Activated CD8-positive, alpha-beta memory T cell treated with anti-CD3 and anti-CD28 coated beads for 48 hours (primary cell): ENCODE measurements around the gene ZNF282.
A peak's percentile ranks its signal among the peaks of the same experiment; 100 is the strongest.
"Not testable (repeated sequence)": the region's sequence is repeated elsewhere in the genome, so short reads cannot be mapped to it uniquely, and the experiment has no call there.

Source experiments
- DNase-seq, 3 experiments: peaks; one replicate each; pipeline ENCODE4 v3.0.0-alpha.2; 2020; ENCODE audit warnings: low read depth in 2 of 3, low spot score in 2 of 3

ZNF282 gene

GRCh38 chr7:149254181-149254858, 59.0 kb downstream of the ZNF282 start:
- no peak for DNase-seq

DNA sequence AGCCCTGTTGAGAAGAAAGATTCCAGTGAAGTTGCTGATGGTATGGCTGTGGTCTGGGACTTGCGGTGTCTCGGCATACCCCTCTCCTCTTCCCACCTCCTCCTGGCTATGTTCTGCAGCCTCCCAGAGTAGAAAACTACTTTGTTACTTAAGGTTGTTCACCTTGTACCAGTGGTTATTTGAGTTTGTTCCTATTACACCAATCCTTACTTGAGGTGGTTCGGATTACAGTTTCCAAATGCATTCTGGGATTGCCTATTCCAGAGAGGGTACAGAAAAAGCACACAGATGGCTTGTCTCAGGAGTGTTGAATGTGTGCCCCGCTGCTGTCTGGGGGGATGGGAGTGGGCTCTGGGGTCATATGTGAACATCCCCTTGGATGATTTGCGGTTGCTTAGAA, 59.8 kb downstream of the ZNF282 start:
- no peak for DNase-seq

GRCh38 chr7:149256568-149256967, 61.2 kb downstream of the ZNF282 start:
- DNase-seq: no peak

DNA sequence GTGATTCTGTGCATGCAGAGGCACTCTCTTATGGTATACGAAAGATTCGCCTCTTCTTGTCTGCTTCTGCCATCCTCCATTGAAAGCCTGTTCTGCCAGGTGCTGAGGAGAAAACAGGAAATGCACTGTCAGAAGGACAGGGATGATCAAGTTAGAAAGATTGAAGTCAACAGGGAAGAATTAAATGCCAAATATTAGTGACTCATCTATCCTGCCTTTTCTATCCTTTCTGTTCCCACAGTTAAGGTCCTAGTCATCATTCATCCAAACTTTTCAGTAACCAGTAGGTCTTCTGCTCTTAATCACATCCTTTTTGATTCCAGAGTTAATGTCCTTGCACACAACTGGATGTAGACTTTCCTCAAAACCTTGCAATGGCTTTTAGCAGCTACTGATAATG, 61.8 kb downstream of the ZNF282 start:
- DNase-seq: no peak

DNA sequence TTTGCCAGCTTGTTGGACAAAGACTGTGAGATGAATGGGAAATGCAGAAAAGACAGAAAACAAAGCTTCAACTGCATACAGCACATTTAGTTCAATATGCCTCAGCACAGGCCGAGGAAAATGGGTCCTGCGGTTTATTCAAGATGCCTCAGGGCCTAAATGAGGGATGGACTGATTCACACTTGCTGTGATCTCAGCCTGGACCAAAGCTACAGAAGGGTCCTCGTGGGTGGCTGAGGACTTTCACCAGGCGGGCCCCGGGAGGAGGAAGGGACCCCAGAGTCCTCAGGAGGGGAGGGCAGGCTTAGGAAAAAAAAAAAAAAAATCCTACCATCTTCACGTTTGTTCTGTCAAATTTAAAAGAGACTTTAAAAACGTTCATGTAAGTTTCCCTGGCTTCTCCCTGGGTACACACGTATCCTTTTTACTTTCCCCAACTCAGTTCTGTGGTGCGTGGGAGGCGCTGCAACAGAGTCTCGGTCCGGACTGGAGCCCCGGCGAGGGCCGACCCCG, 66.0 kb downstream of the ZNF282 start:
- DNase-seq: no peak

DNA sequence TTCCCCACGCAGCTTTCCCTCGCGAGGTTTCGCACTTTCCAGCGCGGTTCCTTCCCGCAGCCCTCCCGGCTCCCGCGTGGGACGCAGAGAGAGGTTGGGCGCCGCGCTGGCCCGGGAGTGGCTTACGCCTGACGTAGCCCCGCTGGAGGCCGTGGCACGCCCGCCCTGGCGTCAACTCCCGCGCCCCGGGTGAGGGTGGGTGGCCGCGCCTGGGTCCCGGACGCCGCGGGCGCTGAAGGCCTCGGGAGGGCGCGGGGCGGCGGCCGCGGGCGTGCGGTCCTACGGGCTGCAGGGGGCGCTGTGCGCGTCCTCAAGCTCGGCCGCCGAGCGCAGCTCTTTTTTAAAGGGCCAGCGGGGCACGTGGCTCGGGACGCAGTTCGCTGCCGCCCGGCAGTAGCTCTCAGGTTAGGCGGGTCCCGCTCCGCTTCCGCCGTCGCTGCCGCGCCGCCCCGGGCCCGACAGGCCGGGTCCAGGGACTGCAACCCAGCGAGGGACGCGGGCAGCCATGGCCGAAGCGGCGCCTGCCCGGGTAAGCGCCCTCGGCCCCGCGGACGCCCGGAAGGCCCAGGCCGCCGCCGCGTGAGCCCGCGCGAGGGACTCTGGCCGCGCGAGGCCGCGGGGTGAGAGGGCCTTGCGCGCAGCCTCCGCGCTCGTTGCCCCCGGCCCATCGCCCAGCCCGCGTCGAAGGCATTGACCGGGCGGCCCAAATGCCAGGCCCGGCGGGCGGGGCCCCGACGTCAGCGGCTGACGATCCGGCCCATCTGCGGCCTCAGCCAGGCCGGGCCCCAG, 66.7 kb downstream of the ZNF282 start, which contains the start of gene ZNF783:
TSS of gene ZNF783 (plus strand) at position 368 of the 789 bp plus-strand sequence. CDS start at position 506, 138 bp downstream.
- DNase-seq: peak; percentile 69 to 76 (median 72)

GRCh38 chr7:149266451-149266850, 71.1 kb downstream of the ZNF282 start:
- no peak for DNase-seq

GRCh38 chr7:149267733-149268132, 72.4 kb downstream of the ZNF282 start:
- no peak for DNase-seq

DNA sequence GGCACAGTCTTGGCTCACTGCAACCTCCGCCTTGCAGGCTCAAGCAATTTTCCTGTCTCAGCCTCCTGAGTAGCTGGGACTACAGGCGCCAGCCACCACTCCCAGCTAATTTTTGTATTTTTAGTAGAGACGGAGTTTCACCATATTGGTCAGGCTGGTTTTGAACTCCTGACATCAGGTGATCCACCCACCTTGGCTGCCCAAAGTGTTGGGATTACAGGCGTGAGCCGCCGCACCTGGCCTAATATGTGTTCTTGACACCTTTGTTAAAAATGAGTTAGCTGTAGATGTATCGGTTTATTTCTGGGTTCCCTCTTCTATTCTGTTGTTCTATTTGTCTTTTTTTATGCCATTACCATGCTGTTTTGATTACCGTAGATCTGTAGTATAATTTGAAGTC, 79.1 kb downstream of the ZNF282 start:
- DNase-seq: not testable (repeated sequence)
